T-helper 2 cell treated with Interferon-gamma antibody and Interleukin-4, amounts not matched to agents 5 μg/mL and 100 μg/mL, for 36 hours (primary cell): Measurements from ENCODE around the gene SWT1.
"Not testable (repeated sequence)": the region's sequence is repeated elsewhere in the genome, so short reads cannot be mapped to it uniquely, and the experiment has no call there.

Experiments
- DNase-seq: peaks from one replicate; pipeline ENCODE4 v3.0.0; 2021; ENCODE audit warnings: low spot score
- H3K27ac Mint-ChIP-seq: one replicate; pipeline ENCODE4 v1.8.0; 2021; ENCODE audit warnings: mild to moderate bottlenecking, mixed read lengths
- H3K27me3 Mint-ChIP-seq: one replicate; pipeline ENCODE4 v1.8.0; 2021; ENCODE audit warnings: low read depth, mixed read lengths
- H3K36me3 Mint-ChIP-seq: one replicate; pipeline ENCODE4 v1.8.0; 2021; ENCODE audit warnings: low read depth, mixed read lengths
- H3K4me1 Mint-ChIP-seq: one replicate; pipeline ENCODE4 v1.8.0; 2021; ENCODE audit warnings: low read depth, mixed read lengths
- H3K4me3 Mint-ChIP-seq: one replicate; pipeline ENCODE4 v1.8.0; 2022; ENCODE audit warnings: mild to moderate bottlenecking, moderate library complexity, mixed read lengths
- H3K9me3 Mint-ChIP-seq: one replicate; pipeline ENCODE4 v1.8.0; 2021; ENCODE audit warnings: mixed read lengths

Gene SWT1

DNA sequence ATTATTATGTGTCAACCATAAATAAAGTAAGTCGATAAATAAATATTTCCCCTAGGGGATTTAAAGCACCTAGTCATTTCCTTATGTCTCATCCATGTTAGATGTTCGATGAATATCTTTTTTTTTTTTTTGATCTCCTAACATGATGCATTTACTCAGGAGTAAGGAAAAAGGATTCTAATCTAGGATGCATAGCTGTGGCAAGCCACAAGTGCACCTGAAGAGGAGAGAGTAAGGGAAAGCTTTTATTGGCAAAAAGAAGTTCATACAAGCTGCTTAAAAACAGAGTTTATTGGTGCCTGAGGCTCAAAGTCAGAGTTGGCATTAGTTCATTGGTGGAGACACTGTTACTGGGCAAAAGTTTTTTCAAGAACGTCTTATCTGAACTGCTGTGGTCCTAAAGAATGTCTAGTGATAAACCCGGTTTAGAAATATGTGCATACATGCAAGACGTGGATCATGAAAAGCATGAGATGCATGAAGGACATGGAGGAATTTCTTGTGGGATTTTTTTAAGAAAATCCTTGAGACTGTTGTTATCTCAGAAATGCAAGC, 51.7 kb downstream of the SWT1 start:
- no peaks in the 10 kb centered on the region for H3K27me3 Mint-ChIP-seq
- DNase-seq: no peak
- no peak overlapping the region for H3K4me3 Mint-ChIP-seq
- peaks cover 7% of the 10 kb centered on the region for H3K4me1 Mint-ChIP-seq
- H3K9me3 Mint-ChIP-seq: peaks cover 7% of the 10 kb centered on the region
- no peak overlapping the region for H3K27ac Mint-ChIP-seq
- peaks cover 10% of the 10 kb centered on the region for H3K36me3 Mint-ChIP-seq

DNA sequence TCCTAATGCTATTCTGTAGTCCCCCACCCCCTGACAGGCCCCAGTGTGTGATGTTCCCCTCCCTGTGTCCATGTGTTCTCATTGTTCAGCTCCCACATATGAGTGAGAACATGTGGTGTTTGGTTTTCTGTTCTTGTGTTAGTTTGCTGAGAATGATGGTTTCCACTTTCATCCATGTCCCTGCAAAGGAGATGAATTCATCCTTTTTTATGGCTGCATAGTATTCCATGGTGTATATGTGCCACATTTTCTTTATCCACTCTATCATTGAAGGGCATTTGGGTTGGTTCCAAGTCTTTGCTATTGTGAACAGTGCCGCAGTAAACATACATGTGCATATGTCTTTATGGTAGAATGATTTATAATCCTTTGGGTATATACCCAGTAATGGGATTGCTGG, 52.4 kb downstream of the SWT1 start:
- not testable (repeated sequence) for H3K9me3 Mint-ChIP-seq, DNase-seq, H3K4me3 Mint-ChIP-seq, H3K27me3 Mint-ChIP-seq, H3K36me3 Mint-ChIP-seq, H3K4me1 Mint-ChIP-seq, H3K27ac Mint-ChIP-seq

DNA sequence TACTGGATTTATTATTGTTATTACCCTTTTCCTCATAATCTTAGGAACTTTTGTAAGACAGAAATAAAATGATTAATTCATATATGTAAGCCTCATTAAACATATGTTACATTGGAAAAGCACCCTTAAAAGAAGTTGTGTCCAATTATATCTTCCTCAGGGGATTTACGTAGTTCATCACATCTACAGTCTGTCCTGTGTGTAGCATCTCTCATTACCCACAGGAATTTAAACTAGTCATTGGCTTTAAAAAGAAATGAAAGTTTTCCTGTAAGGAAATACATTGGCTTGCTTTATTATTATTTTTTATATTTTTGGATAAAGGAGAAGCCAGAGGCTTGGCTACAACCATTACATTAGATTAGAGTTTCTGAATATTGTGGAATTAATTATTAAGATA, 56.1 kb downstream of the SWT1 start:
- no peak for DNase-seq
- H3K27me3 Mint-ChIP-seq: no peaks in the 10 kb centered on the region
- H3K27ac Mint-ChIP-seq: no peak overlapping the region
- peaks cover 10% of the 10 kb centered on the region for H3K36me3 Mint-ChIP-seq
- no peaks in the 10 kb centered on the region for H3K4me1 Mint-ChIP-seq
- H3K9me3 Mint-ChIP-seq: peaks cover 7% of the 10 kb centered on the region
- no peak overlapping the region for H3K4me3 Mint-ChIP-seq

DNA sequence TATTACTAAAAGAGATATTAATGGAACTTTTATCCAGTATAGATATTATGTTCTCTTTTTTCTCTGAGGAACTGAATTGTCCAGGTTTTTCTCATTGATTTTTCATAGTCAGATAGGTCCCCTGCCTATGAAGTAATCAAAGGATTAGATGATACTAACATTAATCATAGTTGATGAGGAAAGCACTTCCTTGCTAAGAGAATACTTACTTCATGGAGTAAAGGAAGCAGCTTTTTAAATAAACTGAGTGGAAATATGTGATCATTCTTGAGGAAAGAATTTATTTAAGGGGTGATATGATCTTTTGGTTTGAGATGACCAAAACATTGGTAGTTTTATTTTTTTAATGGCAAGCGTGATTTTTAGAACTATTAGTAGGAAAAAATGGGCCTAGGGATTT, 58.9 kb downstream of the SWT1 start:
- H3K36me3 Mint-ChIP-seq: no peaks in the 10 kb centered on the region
- no peaks in the 10 kb centered on the region for H3K9me3 Mint-ChIP-seq
- no peaks in the 10 kb centered on the region for H3K27me3 Mint-ChIP-seq
- no peaks in the 10 kb centered on the region for H3K4me1 Mint-ChIP-seq
- H3K4me3 Mint-ChIP-seq: no peak overlapping the region
- H3K27ac Mint-ChIP-seq: no peak overlapping the region
- DNase-seq: no peak

DNA sequence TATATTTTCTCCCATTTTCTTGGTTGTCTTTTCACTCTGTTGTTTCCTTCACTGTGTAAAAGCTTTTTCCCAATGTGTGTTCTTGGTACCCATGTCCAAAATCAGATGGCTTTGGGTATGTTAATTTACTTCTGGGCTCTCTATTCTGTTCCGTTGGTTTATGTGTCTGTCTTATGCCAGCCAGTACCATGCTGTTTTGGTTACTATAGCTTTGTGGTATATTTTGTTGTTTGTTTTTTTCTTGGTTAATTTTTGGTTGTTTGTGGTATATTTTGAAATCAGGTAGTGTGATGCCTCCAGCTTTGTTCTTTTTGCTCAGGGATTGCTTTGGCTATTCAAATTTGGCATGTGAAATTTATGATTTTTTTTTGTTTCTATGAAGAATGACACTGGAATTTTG, 67.2 kb downstream of the SWT1 start:
- Mint-ChIP-seq H3K36me3 (peaks cover 7% of the 10 kb centered on the region), H3K4me1 (no peaks in the 10 kb centered on the region), H3K27me3 (no peaks in the 10 kb centered on the region), H3K9me3 (peaks cover 20% of the 10 kb centered on the region), H3K4me3 (no peak overlapping the region), H3K27ac (no peak overlapping the region)
- DNase-seq: no peak

DNA sequence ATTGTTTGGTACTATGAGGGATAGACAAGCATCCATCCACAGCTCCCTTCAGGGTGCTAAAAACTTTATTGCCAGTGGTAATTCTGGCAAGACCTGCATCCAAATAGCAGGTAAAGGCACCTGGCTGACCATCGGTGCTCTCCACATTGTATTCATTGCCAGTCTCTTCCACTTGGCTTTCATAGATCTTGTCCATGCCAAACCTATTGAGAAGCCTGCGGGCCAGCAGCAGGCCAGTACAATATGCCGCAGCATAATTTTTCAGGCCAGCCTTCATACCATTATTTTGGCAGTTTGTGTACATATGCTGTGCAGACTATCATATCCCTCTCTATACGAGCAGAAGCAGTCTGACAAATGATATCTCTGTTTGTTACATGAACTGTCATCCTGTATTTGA, 70.2 kb downstream of the SWT1 start:
- Mint-ChIP-seq H3K4me3 (no peak overlapping the region), H3K4me1 (peaks cover 2% of the 10 kb centered on the region), H3K27ac (no peak overlapping the region), H3K27me3 (no peaks in the 10 kb centered on the region), H3K9me3 (peaks cover 20% of the 10 kb centered on the region), H3K36me3 (peaks cover 7% of the 10 kb centered on the region)
- no peak for DNase-seq

DNA sequence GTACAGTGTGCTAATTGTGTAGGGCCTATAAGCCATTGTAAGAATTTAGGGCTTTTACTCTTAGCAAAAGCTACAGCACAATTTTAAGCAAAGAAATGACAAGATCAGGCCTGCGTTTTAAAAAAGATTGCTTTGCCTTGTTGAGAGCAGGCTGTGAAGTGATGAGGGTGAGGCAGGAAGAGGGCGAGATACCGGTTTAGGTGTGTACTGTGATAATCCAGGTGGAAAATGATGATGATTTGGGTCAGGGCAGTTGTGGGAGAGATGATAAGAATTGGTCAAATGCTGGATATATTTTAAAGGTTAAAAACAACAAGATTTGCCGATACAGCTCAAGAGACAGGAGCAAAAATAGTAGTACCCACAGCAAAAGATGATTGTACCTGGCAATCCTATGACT, 72.0 kb downstream of the SWT1 start:
- peaks cover 2% of the 10 kb centered on the region for H3K4me1 Mint-ChIP-seq
- H3K27ac Mint-ChIP-seq: no peak overlapping the region
- H3K9me3 Mint-ChIP-seq: peaks cover 12% of the 10 kb centered on the region
- H3K27me3 Mint-ChIP-seq: no peaks in the 10 kb centered on the region
- H3K36me3 Mint-ChIP-seq: peaks cover 2% of the 10 kb centered on the region
- no peak for DNase-seq
- H3K4me3 Mint-ChIP-seq: no peak overlapping the region

DNA sequence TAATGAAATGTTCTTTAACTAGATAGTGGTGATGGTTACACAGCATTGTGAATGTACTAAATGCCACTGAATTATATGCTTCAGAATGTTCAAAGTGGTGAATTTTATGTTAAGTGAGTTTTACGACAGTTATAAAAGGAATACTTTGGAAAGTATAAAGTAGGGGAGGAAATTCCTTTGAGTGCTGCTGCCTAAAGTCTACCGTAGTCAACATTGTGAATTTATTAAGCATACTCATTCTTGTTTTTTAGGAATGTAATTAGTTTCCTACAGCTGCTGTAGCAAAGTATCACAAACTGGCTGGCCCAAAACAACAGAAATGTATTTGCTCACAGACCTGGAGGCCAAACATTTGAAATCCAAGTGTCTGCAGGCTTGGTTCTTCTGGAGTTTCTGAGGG, 73.0 kb downstream of the SWT1 start:
- DNase-seq: no peak
- no peak overlapping the region for H3K4me3 Mint-ChIP-seq
- H3K27me3 Mint-ChIP-seq: no peaks in the 10 kb centered on the region

DNA sequence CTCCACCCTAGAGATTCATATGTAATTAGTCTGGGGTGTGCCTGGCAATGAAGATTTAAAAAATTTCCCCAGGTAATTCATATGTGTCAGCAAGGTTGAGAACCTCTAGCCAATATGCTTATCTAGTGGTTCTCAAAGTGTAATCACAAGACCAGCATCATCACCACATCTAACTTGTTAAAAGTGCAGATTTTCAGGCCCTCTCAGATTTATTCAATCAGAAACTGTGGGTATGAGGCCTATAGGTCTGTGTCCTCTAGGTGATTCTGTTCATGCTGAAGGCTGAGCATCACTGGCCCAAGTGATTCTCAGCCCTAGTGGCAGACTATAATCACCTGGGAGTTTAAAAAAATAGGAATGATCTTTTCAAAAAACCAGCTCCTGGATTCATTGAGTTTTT, 75.9 kb downstream of the SWT1 start:
- no peak overlapping the region for H3K4me3 Mint-ChIP-seq
- H3K36me3 Mint-ChIP-seq: peaks cover 2% of the 10 kb centered on the region
- peaks cover 7% of the 10 kb centered on the region for H3K9me3 Mint-ChIP-seq
- peaks cover 2% of the 10 kb centered on the region for H3K4me1 Mint-ChIP-seq
- H3K27me3 Mint-ChIP-seq: no peaks in the 10 kb centered on the region
- DNase-seq: no peak
- H3K27ac Mint-ChIP-seq: no peak overlapping the region

More for the DNA sequence above, 73.0 kb downstream of the SWT1 start:
- Mint-ChIP-seq H3K4me1 (peaks cover 2% of the 10 kb centered on the region), H3K27ac (no peak overlapping the region), H3K36me3 (no peaks in the 10 kb centered on the region), H3K9me3 (peaks cover 2% of the 10 kb centered on the region)

DNA sequence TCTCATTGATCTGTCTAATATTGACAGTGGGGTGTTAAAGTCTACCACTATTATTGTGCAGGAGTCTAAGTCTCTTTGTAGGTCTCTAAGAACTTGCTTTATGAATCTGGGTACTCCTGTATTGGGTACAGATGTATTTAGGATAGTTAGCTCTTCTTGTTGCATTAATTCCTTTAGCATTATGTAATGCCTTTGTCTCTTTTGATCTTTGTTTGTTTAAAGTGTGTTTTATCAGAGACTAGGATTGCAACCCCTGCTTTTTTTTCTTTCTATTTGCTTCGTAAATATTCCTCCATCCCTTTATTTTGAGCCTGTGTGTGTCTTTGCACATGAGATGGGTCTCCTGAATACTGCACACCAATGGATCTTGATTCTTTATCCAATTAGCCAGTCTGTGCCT, 77.2 kb downstream of the SWT1 start:
- DNase-seq, H3K4me3 Mint-ChIP-seq, H3K27ac Mint-ChIP-seq, H3K27me3 Mint-ChIP-seq, H3K9me3 Mint-ChIP-seq, H3K4me1 Mint-ChIP-seq, H3K36me3 Mint-ChIP-seq: not testable (repeated sequence)

DNA sequence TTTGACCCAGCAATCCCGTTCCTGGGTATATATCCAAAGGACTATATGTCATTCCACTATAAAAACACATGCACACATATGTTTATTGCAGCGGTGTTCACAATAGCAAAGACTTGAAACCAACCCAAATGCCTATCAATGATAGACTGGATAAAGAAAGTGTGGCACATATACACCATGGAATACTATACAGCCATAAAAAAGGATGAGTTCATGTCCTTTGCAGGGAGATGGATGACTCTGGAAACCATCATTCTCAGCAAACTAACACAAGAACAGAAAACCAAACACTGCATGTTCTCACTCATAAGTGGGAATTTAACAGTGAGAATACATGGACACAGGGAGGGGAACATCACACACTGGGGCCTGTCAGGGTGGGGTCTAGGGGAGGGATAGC, 80.2 kb downstream of the SWT1 start:
- H3K4me1 Mint-ChIP-seq: peaks cover 14% of the 10 kb centered on the region
- not testable (repeated sequence) for H3K27me3 Mint-ChIP-seq, DNase-seq, H3K4me3 Mint-ChIP-seq, H3K27ac Mint-ChIP-seq, H3K9me3 Mint-ChIP-seq, H3K36me3 Mint-ChIP-seq

DNA sequence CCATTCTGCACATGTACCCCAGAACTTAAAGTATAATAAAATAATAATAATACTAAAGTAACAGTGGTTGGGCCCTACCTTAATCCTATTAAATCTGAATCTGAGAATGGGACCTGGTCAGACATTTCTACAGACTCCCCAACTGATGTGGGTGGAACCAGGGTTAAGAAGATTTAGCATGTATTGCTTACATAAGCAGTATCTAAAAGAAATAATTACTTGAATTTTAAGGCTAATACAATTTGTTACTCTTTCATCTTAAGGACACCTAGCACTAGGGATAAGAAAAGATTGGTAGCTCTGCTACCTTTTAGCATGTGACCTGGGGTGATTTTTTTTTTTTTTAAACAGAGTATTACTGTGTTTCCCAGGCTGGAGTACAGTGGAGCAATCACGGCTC, 80.7 kb downstream of the SWT1 start:
- Mint-ChIP-seq H3K27ac (no peak overlapping the region), H3K36me3 (peaks cover 2% of the 10 kb centered on the region), H3K9me3 (peaks cover 7% of the 10 kb centered on the region), H3K4me1 (peaks cover 14% of the 10 kb centered on the region), H3K4me3 (no peak overlapping the region), H3K27me3 (no peaks in the 10 kb centered on the region)
- DNase-seq: no peak

DNA sequence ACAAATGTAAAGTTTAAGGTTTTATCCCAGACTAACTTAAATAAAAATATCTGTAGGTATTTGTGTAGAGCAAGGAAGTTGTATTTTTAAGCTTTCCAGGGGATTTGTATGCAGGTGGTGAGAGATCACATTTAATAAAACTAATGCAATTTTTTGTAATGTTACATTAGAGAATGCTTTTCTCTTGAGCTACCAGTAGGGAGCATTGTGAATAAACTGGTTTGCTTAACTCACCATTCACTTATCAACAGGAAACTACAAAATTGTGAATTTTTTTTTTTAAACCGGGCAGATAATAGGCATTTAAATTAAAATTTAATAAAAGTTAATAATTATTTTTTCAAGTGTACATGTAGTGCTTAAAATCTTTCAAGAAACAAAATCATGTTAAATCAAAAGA, 81.5 kb downstream of the SWT1 start:
- DNase-seq: no peak
- H3K27ac Mint-ChIP-seq: no peak overlapping the region
- H3K4me1 Mint-ChIP-seq: peaks cover 14% of the 10 kb centered on the region
- H3K4me3 Mint-ChIP-seq: no peak overlapping the region
- H3K27me3 Mint-ChIP-seq: no peaks in the 10 kb centered on the region
- H3K9me3 Mint-ChIP-seq: peaks cover 7% of the 10 kb centered on the region
- peaks cover 2% of the 10 kb centered on the region for H3K36me3 Mint-ChIP-seq

DNA sequence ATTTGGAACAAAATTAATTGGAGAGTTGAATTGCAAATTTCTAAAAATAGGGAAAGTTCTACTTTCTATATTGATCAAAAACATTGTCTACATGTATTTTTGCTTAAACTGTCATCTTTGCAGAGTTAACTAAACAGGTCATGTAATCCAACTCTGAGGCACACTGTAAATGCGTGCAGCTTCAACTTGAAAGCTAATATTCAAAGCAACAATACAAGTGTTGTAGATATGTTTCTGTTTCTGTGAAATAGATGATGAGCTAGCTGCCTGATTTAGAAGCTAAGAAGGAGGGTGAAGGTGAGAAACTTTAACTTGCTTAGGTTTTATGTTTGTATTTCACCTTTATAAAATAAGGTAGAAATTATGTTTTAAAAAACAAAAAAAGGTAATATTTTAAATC, 82.9 kb downstream of the SWT1 start:
- Mint-ChIP-seq H3K27ac (no peak overlapping the region), H3K36me3 (peaks cover 2% of the 10 kb centered on the region), H3K9me3 (peaks cover 7% of the 10 kb centered on the region), H3K27me3 (no peaks in the 10 kb centered on the region), H3K4me1 (peaks cover 14% of the 10 kb centered on the region), H3K4me3 (no peak overlapping the region)
- DNase-seq: no peak

DNA sequence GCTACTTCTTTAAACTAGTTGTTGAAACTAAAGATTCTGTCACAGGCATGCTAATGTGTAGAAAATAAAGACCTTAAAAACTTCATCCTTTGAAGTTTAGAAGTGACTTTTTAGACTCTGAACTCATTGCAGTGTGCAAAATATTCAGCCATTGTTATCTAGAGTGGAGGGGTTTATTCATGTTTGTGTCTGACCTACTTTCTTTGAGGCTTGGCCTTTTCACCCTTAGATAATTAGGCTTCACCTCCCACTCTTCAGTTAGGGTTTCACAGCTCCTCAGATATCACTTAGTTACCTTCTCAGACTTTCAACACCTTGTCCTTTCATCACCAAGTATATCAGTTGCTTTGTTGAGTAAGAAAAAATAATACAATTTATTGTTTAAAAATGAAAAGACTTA, 84.2 kb downstream of the SWT1 start:
- H3K27me3 Mint-ChIP-seq: no peaks in the 10 kb centered on the region
- peaks cover 2% of the 10 kb centered on the region for H3K36me3 Mint-ChIP-seq
- no peak overlapping the region for H3K4me3 Mint-ChIP-seq
- peaks cover 7% of the 10 kb centered on the region for H3K9me3 Mint-ChIP-seq
- no peak overlapping the region for H3K27ac Mint-ChIP-seq
- peaks cover 14% of the 10 kb centered on the region for H3K4me1 Mint-ChIP-seq
- no peak for DNase-seq
